ENCODE data around the gene PKP1.

PKP1 gene

DNA sequence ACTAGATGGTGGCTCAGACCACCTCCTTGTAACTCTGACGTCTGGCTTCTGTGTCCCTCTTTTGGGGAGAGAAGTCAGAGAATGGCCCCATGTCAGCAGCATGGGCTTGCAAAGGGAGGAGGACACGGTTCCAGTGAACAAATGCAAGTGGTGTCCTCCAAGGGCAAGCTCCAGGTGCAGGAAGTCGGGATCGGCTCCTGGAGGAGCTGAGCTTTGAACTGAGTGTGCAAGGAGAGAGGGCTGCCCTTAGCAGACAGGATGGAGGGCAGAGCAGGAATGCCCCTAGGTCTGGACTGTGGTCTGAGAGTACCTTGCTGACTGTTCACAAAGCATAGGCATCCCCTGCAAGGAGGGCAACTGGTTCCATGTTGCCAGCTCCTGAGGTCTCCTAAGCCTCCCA lies 17.3 kb downstream of the PKP1 start (continued):
- TF ChIP-seq, protein P1, sequence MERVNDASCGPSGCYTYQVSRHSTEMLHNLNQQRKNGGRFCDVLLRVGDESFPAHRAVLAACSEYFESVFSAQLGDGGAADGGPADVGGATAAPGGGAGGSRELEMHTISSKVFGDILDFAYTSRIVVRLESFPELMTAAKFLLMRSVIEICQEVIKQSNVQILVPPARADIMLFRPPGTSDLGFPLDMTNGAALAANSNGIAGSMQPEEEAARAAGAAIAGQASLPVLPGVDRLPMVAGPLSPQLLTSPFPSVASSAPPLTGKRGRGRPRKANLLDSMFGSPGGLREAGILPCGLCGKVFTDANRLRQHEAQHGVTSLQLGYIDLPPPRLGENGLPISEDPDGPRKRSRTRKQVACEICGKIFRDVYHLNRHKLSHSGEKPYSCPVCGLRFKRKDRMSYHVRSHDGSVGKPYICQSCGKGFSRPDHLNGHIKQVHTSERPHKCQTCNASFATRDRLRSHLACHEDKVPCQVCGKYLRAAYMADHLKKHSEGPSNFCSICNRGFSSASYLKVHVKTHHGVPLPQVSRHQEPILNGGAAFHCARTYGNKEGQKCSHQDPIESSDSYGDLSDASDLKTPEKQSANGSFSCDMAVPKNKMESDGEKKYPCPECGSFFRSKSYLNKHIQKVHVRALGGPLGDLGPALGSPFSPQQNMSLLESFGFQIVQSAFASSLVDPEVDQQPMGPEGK (CRISPR knock-in tag; IDR thresholded peaks at IDR 0.05; ENCODE audit: borderline replicate concordance), result no peak
- TF ChIP-seq ZNF70 (CRISPR knock-in tag; IDR thresholded peaks at IDR 0.05), result no peak
- TF ChIP-seq, protein P2, sequence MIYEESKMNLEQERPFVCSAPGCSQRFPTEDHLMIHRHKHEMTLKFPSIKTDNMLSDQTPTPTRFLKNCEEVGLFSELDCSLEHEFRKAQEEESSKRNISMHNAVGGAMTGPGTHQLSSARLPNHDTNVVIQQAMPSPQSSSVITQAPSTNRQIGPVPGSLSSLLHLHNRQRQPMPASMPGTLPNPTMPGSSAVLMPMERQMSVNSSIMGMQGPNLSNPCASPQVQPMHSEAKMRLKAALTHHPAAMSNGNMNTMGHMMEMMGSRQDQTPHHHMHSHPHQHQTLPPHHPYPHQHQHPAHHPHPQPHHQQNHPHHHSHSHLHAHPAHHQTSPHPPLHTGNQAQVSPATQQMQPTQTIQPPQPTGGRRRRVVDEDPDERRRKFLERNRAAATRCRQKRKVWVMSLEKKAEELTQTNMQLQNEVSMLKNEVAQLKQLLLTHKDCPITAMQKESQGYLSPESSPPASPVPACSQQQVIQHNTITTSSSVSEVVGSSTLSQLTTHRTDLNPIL (CRISPR knock-in tag; IDR thresholded peaks at IDR 0.05; ENCODE audit: low read depth), result no peak

DNA sequence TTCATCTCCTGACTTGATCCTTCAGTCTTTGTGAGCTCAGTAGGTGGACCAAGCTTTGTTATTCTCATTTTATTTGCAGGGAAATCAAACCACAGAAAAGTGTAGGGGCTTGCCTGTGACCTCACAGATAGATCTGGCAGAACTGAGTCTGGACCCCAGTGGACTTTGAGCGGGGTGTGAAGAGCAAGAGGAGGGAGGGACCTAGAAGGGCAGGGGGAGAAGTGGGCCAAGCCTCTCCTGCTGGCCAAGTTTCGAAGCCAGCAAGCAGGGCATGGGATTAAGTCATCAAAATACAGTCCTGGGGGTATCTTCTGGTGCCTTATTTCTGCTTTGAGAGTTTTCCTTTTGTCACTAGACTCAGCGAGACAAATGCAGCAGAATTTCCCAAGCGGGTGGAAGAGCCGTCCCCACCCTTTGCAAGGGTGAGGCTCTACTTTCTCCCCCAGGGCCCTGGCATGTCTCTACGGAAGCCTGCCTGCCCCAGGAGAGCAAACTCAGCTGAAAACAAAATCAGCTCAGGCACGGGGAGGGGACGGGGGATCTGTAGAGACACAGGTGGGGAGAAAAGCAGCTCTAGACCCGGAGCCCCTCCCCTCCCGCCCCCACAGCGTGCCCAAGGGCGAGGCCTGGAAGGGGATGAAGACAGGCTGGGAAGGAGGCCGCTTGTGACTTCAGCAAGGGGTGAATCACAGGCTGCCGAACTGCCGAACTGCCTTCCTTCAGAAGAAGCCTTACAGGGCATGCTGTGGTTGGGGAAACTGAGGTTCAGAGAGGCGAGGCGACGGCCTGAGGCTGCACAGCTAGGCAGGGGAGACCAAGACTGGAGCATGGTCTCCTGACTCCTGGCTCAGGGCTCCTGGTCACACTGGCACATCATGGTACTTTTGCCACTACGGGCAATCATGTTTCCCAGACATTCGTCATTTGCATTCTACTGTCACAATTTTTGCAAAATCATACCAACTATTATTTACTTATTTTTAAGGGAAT lies 19.2 kb downstream of the PKP1 start:
- TF ChIP-seq ZFP3 (CRISPR knock-in tag; IDR thresholded peaks at IDR 0.05) (no peak), ZFP30 (CRISPR knock-in tag; IDR thresholded peaks at IDR 0.05) (no peak), BACH2 (CRISPR knock-in tag; IDR thresholded peaks at IDR 0.05; ENCODE audit: borderline replicate concordance) (no peak), ARNTL (CRISPR knock-in tag; IDR thresholded peaks at IDR 0.05; ENCODE audit: borderline replicate concordance, low read depth) (no peak)
- no peak for ATAC-seq

DNA sequence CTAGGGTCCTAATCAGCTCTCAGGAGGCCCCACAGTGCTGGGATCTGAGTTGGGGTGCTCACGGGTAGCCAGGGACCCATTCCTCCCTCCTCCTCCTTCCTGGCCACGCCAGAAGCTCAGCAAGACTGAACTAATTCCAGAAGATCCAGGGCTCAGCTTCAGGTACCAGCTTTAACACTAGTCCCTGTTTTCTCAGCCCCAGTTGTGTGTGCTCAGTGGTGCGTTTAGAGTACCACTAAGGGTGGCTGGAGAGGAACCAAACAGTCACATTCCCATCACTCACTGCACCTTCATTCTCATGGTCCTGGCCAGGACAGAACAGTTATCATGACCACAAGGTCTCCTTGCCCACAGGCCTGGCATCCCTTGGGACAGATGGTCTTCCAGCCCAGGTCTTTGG lies 20.8 kb downstream of the PKP1 start:
- TF ChIP-seq ZNF565 (CRISPR knock-in tag; conservative IDR thresholded peaks at IDR 0.05; ENCODE audit: low read depth) (no peak), OSR1 (CRISPR knock-in tag; IDR thresholded peaks at IDR 0.05) (no peak), ESRRG (CRISPR knock-in tag; IDR thresholded peaks at IDR 0.05) (no peak), ZFP3 (CRISPR knock-in tag; IDR thresholded peaks at IDR 0.05) (no peak), ARNTL (CRISPR knock-in tag; IDR thresholded peaks at IDR 0.05; ENCODE audit: borderline replicate concordance, low read depth) (no peak), RARB (CRISPR knock-in tag; IDR thresholded peaks at IDR 0.05) (no peak), ZNF70 (CRISPR knock-in tag; IDR thresholded peaks at IDR 0.05) (no peak), SNAI2 (CRISPR knock-in tag; IDR thresholded peaks at IDR 0.05) (no peak), ZFP30 (CRISPR knock-in tag; IDR thresholded peaks at IDR 0.05) (no peak), ISL1 (CRISPR knock-in tag; IDR thresholded peaks at IDR 0.05) (no peak), TOX (CRISPR knock-in tag; IDR thresholded peaks at IDR 0.05; ENCODE audit: borderline replicate concordance) (no peak), TCF4 (CRISPR knock-in tag; IDR thresholded peaks at IDR 0.05; ENCODE audit: borderline replicate concordance) (no peak), ZC3H10 (CRISPR knock-in tag; IDR thresholded peaks at IDR 0.05) (no peak), GLIS3 (CRISPR knock-in tag; IDR thresholded peaks at IDR 0.05) (no peak), PPARA (CRISPR knock-in tag; IDR thresholded peaks at IDR 0.05; ENCODE audit: borderline replicate concordance) (no peak)
- TF ChIP-seq, protein P3, sequence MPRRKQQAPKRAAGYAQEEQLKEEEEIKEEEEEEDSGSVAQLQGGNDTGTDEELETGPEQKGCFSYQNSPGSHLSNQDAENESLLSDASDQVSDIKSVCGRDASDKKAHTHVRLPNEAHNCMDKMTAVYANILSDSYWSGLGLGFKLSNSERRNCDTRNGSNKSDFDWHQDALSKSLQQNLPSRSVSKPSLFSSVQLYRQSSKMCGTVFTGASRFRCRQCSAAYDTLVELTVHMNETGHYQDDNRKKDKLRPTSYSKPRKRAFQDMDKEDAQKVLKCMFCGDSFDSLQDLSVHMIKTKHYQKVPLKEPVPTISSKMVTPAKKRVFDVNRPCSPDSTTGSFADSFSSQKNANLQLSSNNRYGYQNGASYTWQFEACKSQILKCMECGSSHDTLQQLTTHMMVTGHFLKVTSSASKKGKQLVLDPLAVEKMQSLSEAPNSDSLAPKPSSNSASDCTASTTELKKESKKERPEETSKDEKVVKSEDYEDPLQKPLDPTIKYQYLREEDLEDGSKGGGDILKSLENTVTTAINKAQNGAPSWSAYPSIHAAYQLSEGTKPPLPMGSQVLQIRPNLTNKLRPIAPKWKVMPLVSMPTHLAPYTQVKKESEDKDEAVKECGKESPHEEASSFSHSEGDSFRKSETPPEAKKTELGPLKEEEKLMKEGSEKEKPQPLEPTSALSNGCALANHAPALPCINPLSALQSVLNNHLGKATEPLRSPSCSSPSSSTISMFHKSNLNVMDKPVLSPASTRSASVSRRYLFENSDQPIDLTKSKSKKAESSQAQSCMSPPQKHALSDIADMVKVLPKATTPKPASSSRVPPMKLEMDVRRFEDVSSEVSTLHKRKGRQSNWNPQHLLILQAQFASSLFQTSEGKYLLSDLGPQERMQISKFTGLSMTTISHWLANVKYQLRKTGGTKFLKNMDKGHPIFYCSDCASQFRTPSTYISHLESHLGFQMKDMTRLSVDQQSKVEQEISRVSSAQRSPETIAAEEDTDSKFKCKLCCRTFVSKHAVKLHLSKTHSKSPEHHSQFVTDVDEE (CRISPR knock-in tag; IDR thresholded peaks at IDR 0.05), result no peak
- TF ChIP-seq, protein P4, sequence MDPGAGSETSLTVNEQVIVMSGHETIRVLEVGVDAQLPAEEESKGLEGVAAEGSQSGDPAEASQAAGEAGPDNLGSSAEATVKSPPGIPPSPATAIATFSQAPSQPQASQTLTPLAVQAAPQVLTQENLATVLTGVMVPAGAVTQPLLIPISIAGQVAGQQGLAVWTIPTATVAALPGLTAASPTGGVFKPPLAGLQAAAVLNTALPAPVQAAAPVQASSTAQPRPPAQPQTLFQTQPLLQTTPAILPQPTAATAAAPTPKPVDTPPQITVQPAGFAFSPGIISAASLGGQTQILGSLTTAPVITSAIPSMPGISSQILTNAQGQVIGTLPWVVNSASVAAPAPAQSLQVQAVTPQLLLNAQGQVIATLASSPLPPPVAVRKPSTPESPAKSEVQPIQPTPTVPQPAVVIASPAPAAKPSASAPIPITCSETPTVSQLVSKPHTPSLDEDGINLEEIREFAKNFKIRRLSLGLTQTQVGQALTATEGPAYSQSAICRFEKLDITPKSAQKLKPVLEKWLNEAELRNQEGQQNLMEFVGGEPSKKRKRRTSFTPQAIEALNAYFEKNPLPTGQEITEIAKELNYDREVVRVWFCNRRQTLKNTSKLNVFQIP (CRISPR knock-in tag; IDR thresholded peaks at IDR 0.05; ENCODE audit: borderline replicate concordance, low read depth), result no peak
- TF ChIP-seq, protein P2 (CRISPR knock-in tag; IDR thresholded peaks at IDR 0.05; ENCODE audit: low read depth), result no peak
- TF ChIP-seq, protein P1 (CRISPR knock-in tag; IDR thresholded peaks at IDR 0.05; ENCODE audit: borderline replicate concordance), result no peak
- TF ChIP-seq, protein P5, sequence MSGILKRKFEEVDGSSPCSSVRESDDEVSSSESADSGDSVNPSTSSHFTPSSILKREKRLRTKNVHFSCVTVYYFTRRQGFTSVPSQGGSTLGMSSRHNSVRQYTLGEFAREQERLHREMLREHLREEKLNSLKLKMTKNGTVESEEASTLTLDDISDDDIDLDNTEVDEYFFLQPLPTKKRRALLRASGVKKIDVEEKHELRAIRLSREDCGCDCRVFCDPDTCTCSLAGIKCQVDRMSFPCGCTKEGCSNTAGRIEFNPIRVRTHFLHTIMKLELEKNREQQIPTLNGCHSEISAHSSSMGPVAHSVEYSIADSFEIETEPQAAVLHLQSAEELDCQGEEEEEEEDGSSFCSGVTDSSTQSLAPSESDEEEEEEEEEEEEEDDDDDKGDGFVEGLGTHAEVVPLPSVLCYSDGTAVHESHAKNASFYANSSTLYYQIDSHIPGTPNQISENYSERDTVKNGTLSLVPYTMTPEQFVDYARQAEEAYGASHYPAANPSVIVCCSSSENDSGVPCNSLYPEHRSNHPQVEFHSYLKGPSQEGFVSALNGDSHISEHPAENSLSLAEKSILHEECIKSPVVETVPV (CRISPR knock-in tag; IDR thresholded peaks at IDR 0.05), result no peak
- no peak for ATAC-seq

Data from SK-N-SH treated with all-trans-retinoic acid at 6 μM for 48 hours (cell line).